ENCODE results near the gene SELENOK. TPM values are rescaled to one million over a fixed set of nuclear protein-coding genes. Genes with fewer than 3 reads are reported as not detected.
"Not testable (repeated sequence)": the region's sequence is repeated elsewhere in the genome, so short reads cannot be mapped to it uniquely, and the experiment has no call there.

Gene SELENOK
- 31.9 TPM for total RNA-seq

DNA sequence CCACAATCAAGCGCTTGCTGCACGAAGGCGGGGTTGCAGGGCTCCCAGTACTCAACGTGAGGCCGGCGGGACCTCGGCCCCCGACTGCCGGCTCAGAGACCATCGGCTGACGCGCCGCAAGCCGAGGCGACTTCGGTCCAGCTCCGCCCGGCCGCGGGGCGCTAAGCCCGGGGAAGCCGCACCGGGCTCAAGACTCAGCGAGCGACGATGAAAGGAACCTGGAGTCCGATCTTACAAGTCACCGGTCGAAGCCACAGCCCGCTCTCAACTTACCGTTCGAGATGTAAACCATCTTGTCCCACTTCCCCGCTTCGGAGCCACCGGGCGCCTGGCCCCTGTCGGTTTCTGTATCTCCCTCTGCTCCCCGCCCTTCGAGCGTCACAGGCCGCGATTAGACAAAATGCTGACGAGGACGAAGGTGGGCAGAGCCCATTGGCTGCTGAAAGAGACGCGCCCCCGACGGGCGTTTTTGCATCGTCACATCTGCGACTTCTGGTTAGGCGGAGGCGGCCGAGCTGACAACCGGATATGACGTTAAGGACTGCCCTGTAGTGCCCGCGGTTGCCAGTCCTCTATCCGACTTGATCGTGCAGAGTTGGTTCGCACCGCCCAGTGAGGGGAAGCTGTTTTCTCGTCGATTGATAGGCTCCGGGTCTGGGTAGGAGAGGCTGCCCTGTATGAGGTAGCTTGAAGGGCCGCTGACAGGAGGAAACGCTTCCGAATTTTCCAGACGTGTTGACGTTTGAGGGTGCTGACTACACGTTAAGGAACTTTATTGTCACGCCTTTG lies at the start of gene SELENOK:
Gene SELENOK, minus strand, starts transcription at position 363 of the 789 bp plus-strand sequence.
- DNase-seq (ENCODE audit: low spot score) = peak; percentile 99

DNA sequence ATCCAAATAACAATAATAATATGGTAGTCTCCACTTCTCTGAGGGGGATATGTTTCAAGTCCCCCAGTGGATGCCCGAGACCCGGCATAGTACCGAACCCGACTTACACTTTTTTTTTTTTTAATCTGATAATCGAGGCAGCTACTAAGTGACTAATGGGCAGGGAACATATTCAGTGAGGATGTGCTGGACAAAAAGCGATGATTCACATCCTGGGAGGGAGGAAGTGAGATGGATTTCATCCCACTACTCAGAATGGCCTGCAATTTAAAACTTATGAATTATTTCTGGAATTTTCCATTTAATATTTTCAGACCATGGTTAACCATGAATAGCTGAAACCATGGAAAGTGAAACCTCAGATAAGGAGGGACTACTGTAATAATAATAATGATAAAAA lies 49.5 kb upstream of the SELENOK start:
- DNase-seq (ENCODE audit: low spot score) = no peak

DNA sequence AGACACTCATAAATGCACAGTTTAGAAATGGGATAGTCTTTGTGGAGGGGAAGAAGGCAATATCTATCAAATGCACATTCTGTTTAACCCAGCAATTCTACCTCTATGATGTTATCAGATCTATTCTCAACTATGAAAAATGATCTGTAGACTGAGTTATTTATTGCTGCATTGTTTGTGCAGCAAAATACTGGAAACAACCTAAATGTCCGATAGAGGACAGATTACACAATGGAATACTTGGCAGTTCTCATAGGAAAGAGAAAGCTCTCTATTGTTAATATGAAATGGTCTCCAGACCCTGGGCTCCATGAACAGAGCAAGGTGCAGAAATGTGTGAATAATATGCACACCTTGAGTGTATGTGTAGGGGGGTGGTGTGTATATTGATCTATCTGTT lies 49.0 kb upstream of the SELENOK start:
- no peak for DNase-seq (ENCODE audit: low spot score)

DNA sequence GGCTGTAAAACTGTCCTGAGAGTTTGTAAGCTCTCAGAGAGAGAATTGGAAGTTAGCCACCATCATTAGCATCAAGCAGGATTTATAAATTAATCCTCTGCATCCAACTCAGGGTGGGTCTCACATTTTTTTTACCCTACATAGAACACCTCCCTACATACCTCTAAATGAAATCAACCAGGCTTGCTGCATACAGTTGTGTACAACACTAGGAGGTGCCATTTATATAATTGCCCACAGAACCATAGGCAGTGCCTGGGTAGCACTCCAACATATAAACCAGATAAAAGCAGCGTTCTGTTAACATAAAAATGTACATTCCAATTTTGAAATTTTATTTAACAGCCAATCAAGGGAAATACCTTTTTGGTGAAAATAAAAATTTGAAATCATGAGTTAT lies 48.2 kb upstream of the SELENOK start:
- DNase-seq (ENCODE audit: low spot score) = no peak

DNA sequence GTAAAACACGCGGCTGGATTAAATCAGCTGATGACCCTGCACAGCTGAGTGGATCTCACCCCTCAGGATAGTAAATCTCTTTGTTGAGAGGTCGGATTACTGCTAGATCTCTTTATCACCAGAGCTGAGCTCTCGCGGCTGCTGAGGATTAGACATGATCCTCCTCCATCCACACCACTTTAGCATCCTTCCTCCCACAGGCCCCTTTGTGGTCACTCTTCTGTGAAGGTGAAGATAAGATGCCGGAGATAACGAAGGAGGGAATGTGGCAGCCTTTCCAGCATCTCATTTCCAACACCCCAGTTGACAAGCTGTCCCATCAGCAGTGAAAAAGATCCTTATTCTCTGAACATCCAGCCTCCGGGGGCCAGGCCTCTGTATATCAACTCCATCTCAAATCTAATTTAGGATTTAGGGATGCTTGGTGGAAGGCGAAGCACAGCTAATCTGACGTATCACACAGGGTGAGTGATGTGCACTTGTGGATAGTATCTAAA lies 47.5 kb upstream of the SELENOK start:
- no peak for DNase-seq (ENCODE audit: low spot score)

DNA sequence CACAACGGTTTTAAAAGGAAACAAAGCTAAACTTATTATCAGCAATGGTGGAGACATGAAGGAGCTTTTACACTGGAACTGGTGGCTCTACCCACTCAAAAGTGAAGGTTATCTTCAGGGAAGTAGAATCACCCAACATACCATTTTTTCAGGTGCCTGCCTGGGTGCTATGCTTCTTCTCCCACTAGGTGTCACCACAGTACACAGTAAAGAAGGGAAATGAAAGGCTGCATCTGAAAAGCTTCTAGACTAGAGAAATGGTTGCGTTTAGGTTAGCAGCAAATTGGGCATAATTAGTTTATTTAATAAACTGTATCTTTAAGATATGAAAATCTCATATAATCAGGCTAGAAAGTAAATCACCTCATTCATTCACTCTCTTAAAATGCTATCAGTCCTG lies 47.0 kb upstream of the SELENOK start:
- DNase-seq (ENCODE audit: low spot score) = no peak

DNA sequence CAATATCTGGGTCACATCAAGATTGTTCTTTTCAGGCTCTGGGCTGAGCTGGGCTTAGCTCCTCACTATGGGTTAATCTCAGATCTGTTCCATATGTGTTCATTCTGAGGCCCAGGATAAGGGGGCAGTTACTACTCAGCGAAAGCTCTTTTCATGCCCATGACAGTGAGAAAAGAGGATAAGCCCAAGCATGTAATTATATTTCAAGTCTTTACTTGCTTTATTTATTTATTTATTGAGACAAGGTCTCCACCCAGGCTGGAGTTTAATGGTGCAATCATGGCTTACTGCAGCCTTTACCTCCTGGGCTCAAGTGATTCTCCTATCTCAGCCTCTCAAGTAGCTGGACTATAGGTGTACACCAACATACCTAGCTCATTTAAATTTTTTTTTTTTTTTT lies 44.7 kb upstream of the SELENOK start:
- no peak for DNase-seq (ENCODE audit: low spot score)

DNA sequence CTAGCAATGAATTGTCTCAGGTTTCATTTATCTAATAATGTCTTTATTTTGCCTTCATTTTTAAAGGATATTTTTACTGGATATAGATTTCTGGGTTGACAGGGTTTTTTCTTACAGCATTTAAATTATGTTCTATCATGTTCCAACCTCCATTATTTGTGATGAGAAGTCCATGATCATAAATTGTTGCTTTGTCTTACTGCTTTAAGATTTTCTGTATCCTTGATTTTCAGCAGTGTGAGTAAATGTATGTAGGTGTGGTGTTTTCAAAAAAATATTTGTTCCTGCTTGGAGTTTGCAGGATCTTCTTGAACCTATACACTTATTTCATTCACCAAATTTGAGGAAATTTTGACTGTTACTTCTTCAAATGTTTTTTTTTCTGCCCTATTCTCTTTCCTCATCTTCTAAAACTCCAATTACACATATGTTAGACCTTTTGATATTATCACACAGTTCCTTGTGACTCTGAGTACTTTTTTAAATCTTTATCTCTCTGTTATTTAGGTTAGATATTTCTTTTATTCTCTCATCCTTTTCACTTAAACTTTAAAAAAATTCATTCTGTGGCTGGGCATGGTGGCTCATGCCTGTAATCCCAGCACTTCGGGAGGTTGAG lies 43.7 kb upstream of the SELENOK start:
- no peak for DNase-seq (ENCODE audit: low spot score)

DNA sequence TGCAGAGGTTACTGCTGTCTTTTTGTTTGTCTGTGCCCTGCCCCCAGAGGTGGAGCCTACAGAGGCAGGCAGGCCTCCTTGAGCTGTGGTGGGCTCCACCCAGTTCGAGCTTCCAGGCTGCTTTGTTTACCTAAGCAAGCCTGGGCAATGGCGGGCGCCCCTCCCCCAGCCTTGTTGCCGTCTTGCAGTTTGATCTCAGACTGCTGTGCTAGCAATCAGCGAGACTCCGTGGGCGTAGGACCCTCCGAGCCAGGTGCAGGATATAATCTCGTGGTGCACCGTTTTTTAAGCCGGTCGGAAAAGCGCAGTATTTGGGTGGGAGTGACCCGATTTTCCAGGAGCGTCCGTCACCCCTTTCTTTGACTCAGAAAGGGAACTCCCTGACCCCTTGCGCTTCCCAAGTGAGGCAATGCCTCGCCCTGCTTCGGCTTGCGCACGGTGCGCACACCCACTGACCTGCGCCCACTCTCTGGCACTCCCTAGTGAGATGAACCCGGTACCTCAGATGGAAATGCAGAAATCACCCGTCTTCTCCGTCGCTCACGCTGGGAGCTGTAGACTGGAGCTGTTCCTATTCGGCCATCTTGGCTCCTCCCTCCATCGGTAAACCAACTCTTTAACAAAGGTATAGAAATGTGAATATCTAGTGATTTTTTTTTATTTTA lies 35.7 kb upstream of the SELENOK start:
- not testable (repeated sequence) for DNase-seq (ENCODE audit: low spot score)

DNA sequence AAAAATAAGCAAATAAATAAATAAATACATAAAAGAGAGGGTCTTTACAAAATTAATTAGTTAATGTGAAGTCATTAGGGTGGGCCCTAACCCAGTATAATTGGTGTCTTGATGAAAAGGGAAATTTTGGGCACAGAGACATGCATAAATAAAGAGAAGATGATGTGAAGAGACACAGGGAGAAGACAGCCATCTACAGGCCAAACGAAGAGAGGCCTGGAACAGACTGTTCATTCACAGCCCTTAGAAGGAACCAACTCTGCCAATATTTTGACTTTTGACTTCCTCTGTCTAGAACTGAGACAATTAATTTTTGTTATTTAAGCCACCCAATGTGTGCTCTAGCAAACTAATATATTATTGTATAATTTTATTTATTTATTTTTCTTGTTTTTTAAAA lies 29.6 kb upstream of the SELENOK start:
- no peak for DNase-seq (ENCODE audit: low spot score)

DNA sequence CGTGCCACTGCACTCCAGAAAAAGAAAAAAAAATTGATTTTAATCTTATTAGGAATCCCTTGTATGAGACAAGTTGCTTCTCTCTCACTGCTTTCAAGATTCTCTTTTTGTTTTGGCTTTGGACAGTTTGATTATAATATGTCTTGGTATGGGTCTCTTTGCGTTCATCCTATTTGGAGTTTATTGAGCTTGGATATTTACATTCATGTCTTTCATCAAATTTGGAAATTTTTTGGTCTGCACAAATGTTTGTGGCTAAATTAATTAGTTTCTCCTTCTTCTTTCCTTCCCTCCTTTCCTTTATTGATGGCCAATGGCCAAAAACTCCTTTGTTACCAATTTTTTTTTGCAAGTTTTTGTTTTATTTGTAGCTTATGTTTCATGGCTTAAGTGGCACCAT lies 28.1 kb upstream of the SELENOK start:
- DNase-seq (ENCODE audit: low spot score) = no peak

DNA sequence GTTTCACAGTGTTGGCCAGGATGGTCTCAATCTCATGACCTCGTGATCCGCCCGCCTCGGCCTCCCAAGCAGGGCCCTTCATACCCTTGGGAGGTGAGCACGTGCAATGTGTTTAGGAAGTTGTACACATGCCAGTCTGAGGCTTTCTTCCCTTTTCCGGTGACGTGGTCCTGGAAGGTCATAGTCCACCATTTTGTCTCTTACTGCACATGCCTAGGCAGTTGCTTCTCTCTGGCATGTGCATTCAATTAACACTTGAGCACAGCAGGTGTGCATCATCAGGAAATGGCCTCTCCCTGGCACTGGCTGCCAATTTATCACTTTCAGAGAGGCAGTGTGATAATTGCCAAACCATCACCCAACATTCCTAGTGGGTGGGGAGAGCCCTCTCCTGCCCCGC lies 21.7 kb upstream of the SELENOK start:
- DNase-seq (ENCODE audit: low spot score) = no peak

DNA sequence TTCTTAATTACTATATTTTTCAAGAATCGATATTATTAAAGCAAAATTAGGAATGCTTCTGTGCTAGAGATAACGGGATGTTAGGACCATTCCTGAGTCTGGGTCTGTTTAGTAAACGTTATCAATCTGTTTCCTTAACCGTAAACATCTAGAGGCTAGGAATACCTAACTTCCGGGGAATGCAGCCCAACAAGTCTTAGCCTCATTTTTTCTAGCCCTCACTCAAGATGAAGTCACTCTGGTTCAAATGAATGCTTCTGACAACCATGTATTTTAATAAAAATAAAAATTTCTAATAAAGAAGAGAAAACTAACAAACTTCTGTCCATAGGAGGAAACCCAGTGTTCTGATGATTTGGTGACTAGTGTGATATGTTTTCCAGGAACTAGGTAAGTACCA lies 11.1 kb upstream of the SELENOK start:
- no peak for DNase-seq (ENCODE audit: low spot score)

DNA sequence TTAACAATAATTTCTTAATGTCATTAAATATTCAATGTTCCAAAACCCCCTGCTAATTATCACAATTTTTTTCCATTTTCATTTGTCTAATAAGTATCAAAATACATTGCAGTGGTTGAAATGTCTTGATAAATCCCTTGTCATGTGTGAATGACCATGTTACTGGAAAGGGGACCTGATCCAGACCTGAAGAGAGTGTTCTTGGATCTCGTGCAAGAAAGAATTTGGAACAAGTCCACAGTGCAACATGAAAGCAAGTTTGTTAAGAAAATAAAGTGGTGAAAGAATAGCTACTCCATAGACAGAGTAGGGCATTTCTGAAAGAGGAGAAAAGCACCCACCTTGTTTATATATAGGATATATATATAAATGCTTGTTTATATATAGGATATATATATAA lies 10.4 kb upstream of the SELENOK start:
- no peak for DNase-seq (ENCODE audit: low spot score)

DNA sequence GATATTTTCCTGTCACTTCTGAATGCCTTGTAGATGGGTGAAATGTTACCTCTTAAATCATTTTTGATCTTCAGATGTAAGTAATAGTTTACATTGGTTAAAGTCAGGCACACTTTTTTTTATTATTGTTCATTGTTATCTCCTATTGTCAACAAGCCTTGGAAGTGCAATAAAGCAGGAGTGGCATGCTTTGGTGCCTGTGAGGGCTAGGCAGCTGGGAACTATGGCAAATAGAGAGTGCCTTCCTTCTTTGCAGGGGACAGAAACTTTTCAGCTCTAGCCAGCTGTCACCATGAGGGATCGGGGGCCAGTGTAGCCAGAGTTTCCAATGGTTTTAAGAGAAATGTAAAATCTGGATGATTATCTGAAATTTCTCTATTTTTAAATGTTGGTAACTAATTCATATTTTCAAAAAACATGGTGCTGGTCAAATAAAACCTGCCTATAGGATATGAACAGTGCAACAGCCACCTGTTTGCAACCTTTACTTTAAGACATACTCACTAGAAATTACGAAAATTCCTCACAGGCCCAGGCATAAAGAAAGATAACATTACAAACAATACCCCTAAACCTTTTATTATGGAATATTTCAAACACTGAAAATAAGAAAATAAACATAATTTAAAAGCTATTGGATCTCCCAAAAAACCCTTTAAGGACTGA lies 9.1 kb upstream of the SELENOK start:
- no peak for DNase-seq (ENCODE audit: low spot score)

DNA sequence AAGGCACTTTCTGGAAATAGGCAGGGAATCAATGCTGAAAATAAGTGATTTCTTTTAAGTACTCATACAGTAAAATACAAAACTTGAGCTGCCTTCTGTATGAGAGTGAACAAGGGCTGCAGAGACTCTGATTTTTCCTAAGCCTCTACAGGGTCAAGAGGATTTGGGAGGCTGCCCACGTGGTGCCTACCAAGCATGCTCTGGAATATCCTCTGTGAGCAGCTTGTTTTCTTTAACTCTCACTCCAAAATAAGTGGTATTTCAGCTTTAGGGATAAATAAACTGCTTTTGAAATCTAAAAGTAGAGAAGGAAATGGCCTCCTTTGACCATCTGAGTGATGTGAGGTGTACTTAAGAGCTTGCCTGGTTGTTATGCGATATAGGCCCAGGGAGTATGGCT lies 8.1 kb upstream of the SELENOK start:
- no peak for DNase-seq (ENCODE audit: low spot score)

DNA sequence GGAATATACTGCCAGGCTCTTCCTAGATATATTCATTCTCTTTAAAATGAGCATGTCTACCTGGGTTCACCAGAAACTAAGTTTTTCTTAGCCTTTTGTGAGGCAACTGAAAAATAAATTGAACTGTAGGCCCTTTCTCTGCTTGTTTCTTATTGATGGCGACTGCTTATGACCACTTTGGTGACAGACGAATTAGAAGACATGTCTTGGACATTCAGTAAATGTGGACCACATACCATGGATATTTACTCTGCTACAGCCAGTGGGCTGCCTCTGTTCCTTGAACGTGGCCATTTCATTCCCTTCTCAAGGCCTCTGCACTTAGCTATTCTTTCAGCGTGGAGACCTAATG lies 603 bp upstream of the SELENOK start:
- no peak for DNase-seq (ENCODE audit: low spot score)

DNA sequence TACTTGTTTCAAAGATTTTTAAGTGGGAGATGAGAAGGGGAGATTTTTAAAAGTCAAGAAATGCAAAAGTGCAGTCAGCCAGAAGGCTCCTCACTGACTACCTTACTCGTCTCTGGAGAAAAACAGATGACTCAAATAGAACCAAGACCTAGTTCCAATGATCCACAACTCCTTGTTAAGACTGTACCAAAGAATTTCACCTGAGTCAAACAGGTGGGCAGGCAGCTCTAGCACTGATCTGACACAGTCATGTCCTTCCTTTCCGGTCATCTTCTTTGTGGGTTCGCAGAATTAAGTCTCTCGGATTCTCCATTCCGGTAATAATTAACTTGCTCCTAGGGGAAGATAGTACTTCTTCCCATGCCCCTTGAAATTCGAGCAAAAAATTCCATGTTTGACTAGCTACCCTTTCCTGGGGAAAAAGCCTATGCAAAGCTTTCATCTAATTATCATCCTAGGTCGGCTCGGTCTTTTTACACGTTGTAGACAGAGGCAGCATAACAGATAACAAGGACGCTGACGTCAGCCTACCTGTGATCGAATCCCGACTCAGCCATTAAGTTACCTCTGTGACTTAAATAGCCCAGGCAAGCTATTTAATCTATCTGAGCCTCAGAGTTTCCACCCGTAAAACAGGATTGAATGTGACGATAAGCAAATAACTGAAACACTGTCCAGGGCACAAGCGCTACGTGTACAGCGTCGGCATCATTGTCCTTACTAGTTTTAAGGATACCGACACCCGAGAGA lies 758 bp downstream of the SELENOK start:
- DNase-seq (ENCODE audit: low spot score) = no peak

DNA sequence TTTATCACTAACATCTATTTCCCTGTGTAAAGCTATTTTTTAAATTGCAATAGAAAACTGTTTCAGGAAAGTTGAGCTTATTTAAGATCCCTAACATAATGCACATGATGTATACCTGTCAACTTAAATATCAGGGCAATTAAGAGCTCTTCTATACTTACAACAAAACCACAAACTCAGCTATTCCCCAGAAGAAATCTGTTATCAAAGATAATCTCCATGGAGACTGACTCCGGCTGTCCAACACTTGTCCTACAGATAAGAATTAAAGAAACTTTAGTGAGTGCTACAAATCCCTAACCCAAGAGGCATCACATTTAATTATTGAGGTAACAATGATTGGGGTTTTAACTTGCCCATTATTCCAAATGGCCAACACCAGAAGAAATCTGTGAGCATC lies 3.4 kb downstream of the SELENOK start:
- no peak for DNase-seq (ENCODE audit: low spot score)

DNA sequence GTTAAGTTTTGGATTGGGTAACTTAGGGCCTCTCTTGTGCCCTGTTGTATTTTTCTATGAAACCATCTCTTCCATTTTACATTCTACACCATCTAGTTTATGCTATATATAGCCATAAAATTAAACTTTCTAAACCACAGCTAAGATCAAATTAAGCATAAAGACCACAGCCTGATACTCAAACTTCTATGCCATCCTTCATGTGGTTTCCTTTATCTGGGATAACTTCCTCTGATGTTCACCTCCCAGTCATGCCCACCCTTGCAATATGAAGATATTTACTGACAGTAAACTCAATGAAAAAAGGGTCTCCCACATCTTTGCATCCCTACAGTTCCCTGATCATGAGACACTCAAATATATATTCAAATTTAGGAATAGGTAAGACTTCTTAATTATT lies 4.2 kb downstream of the SELENOK start:
- DNase-seq (ENCODE audit: low spot score) = no peak

DNA sequence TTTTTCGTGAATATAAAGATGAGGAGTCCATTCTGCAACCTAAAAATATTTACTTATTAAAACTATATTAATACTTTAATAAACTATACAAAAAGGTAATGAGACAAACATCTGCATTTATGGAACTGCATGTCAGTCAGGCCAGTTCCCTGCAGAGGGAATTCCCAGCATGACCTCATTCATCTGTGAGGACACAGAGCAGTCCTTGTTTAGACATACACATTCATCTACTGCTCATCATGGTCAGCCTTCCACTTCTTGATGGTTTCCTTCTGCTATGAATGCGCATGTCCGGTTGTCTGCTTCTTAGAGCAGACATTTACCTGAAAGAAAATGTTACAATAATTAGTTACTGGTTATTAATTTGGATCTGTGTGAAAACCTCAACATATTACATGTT lies 6.4 kb downstream of the SELENOK start:
- DNase-seq (ENCODE audit: low spot score) = no peak

DNA sequence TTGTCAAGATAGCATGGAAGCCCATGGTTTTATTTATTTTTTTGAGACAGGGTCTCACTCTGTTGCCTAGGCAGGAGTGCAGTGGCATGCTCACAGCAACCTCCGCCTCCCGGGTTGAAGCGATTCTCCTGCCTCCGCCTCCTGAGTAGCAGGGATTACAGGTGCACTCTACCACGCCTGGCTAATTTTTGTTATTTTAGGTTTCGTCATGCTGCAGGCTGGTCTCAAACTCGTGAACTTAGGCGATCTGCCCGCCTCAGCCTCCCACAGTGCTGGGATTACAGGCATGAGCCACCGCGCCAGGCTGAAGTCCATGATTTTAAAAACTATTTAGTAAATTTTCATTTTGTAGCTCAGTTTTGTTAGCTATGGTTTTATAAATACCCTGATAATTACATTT lies 7.0 kb downstream of the SELENOK start:
- DNase-seq (ENCODE audit: low spot score) = no peak
